HepG2 (cell line): ENCODE results near the gene KCNB1. TPM values are rescaled to one million over a fixed set of nuclear protein-coding genes. Genes with fewer than 3 reads are reported as not detected.

Experiments
- ASH2L ChIP-seq: fragments of 300-600, 200-600 bp; sonication (generic); IDR thresholded peaks from 2 replicates; pipeline ENCODE4 v1.7.0; 2017; ENCODE audit warnings: low read depth, mild to moderate bottlenecking, moderate library complexity, mixed read lengths, low read length; ENCODE audit not compliant: insufficient read length
- HMGA1 ChIP-seq: sonication (generic); formaldehyde crosslinking; conservative IDR thresholded peaks from 2 replicates; pipeline ENCODE4 v1.4.0; 2020; ENCODE audit warnings: missing genetic modification reagents
- KLF12 ChIP-seq: sonication (generic); formaldehyde crosslinking; IDR thresholded peaks from 2 replicates; pipeline ENCODE4 v1.4.0; 2020; ENCODE audit warnings: missing genetic modification reagents, borderline replicate concordance
- KMT2B ChIP-seq: IDR thresholded peaks from 2 replicates; pipeline ENCODE4 v1.6.1; 2016; ENCODE audit warnings: missing genetic modification reagents, missing compliant biosample characterization
- MXD4 ChIP-seq: IDR thresholded peaks from 2 replicates; pipeline ENCODE4 v1.6.1; 2016; ENCODE audit warnings: mild to moderate bottlenecking, missing biosample characterization, missing genetic modification reagents
- MZF1 ChIP-seq: sonication (generic); formaldehyde crosslinking; IDR thresholded peaks from 2 replicates; pipeline ENCODE4 v1.8.1; 2023; ENCODE audit warnings: mild to moderate bottlenecking, missing genetic modification reagents, borderline replicate concordance
- NFATC3 ChIP-seq: sonication (generic); formaldehyde crosslinking; IDR thresholded peaks from 2 replicates; pipeline ENCODE4 v1.5.1; 2020; ENCODE audit warnings: mild to moderate bottlenecking, missing genetic modification reagents
- NR2F6 ChIP-seq, 2 experiments: IDR thresholded peaks; 2 replicates each; pipeline ENCODE4 v1.6.1; 2016; ENCODE audit warnings: antibody characterized with exemption in 1 of 2, mild to moderate bottlenecking in 1 of 2
- PCBP1 ChIP-seq: fragments of 200-400 bp; formaldehyde crosslinking; IDR thresholded peaks from 2 replicates; pipeline ENCODE4 v1.6.1; 2017; ENCODE audit warnings: mild to moderate bottlenecking, low read depth, low read length, borderline replicate concordance
- SALL2 ChIP-seq: sonication (generic); formaldehyde crosslinking; IDR thresholded peaks from 2 replicates; pipeline ENCODE4 v1.8.1; 2023; ENCODE audit warnings: mild to moderate bottlenecking, missing genetic modification reagents, inconsistent platforms
- SP1 ChIP-seq, 2 experiments: fragments of 450-650 bp in 1 of 2; sonication (generic) in 1 of 2; formaldehyde crosslinking in 1 of 2; IDR thresholded peaks; 2 replicates each; pipeline versions ENCODE4 v1.4.0 to v1.6.1; 2016 to 2020; ENCODE audit warnings: missing genetic modification reagents in 1 of 2
- TP53 ChIP-seq: sonication (generic); formaldehyde crosslinking; conservative IDR thresholded peaks from 2 replicates; pipeline ENCODE4 v1.4.0; 2020; ENCODE audit warnings: missing genetic modification reagents
- ZBTB25 ChIP-seq: IDR thresholded peaks from 2 replicates; pipeline ENCODE4 v1.6.1; 2018; ENCODE audit warnings: missing genetic modification reagents
- ZNF232 ChIP-seq: sonication (generic); formaldehyde crosslinking; IDR thresholded peaks from 2 replicates; pipeline ENCODE4 v1.4.0; 2020; ENCODE audit warnings: missing genetic modification reagents, borderline replicate concordance
- ZNF510 ChIP-seq: sonication (generic); formaldehyde crosslinking; IDR thresholded peaks from 2 replicates; pipeline ENCODE4 v1.4.0; 2020; ENCODE audit warnings: low read depth, mild to moderate bottlenecking, missing genetic modification reagents
- ZNF615 ChIP-seq: sonication (generic); formaldehyde crosslinking; IDR thresholded peaks from 2 replicates; pipeline ENCODE4 v1.5.0; 2020; ENCODE audit warnings: mild to moderate bottlenecking, missing genetic modification reagents, borderline replicate concordance
- ZNF784 ChIP-seq: sonication (generic); formaldehyde crosslinking; IDR thresholded peaks from 2 replicates; pipeline ENCODE4 v1.5.1; 2020; ENCODE audit warnings: missing genetic modification reagents, mild to moderate bottlenecking, borderline replicate concordance
- polyA plus RNA-seq, 8 experiments: library from polyadenylated mRNA; depleted of rRNA in 3 of 8; stranded (reverse) in 7 of 8; unstranded in 1 of 8; fragments of >200 nt; fragmentation: Illumina TruSeq in 4 of 8; extraction: Trizol in 4 of 8; gene quantifications; 2 replicates each; pipeline versions ENCODE4 v1.2.1 to v1.2.3, GENCODE V29; 2011 to 2016; ENCODE audit warnings: low read depth in 4 of 8, missing spikeins in 1 of 8, mixed read lengths in 1 of 8; ENCODE audit not compliant: insufficient read depth in 1 of 8
- total RNA-seq, 5 experiments: library from RNA; depleted of rRNA; stranded (reverse); fragments of >200 nt; fragmentation: Illumina TruSeq; extraction: Trizol; gene quantifications; 2 replicates each; pipeline ENCODE4 v1.2.3, GENCODE V29; 2016; ENCODE audit warnings: low read depth in 1 of 5
- TF ChIP-seq, protein P1 (sequence below), 2 experiments: sonication (generic) in 1 of 2; formaldehyde crosslinking in 1 of 2; IDR thresholded peaks; 2 replicates each; pipeline versions ENCODE4 v1.4.0 to v1.6.1; 2016 to 2020; ENCODE audit warnings: borderline replicate concordance in 1 of 2, low read depth in 1 of 2, mild to moderate bottlenecking in 1 of 2, missing genetic modification reagents in 1 of 2
- TF ChIP-seq, protein P2 (sequence below): IDR thresholded peaks from 2 replicates; pipeline ENCODE4 v1.6.1; 2016; ENCODE audit warnings: missing compliant biosample characterization, missing genetic modification reagents, borderline replicate concordance

The KCNB1 gene
- total and polyA plus RNA-seq, 2 of the 13 experiments (the other 11 are each of a cell fraction or from before 2014, with no cell fraction given), result 0.02 TPM; not detected in 1

DNA sequence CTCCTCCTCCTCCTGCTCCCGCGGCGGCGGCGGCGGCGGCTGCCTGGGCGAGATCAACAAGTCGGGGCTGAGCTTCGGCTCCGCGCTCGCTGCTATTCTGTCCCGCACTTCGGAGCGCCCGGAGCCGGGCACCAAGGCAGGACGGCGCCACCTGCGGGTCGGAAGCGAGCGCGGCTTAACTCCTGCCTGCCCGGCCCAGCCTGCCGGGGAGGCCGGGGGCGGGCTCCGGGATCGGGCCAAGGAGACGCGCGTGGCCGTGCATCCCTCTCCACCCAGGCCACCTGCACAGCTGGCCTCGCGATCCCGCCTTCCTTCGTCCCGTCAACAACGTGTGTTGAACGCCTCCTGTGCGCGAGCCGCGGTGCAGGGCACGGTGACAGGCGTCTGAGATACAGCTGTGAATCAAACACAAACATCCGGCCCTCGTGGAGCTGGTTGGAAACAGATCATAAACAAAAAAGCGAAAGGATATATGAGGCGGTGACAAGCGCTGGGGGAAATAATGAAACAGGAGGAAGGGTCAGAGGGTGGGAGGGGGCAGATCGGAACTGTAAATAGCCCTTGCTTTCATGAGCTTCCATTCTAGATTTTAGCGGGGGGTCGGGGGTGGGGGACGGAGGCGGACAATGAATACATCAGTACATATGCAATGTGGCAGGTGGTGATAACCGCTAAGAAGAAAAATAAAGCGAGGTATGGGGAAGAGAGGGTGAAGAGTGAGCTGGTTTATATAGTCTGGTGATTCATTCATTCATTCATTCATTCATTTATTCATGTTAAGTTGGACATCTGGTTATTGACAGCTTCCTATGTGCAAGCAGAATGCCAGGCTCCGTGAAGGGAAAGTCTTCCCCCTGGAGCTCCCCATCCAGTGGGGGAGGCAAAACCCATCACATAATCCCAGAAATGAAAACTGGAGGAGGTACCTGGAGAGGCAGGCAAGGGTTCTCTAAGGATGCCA, 2.0 kb upstream of the KCNB1 start (continued):
- TF ChIP-seq ZNF232 (CRISPR knock-in tag) (no peak), ASH2L (no peak), SALL2 (CRISPR knock-in tag) (peak; percentile 85; the same call in 1 of the 2 replicates), ZNF784 (CRISPR knock-in tag) (peak; percentile 56; the same call in 1 of the 2 replicates), NR2F6 (IDR thresholded peaks at IDR 0.05) (no peak), NR2F6 (CRISPR knock-in tag; IDR thresholded peaks at IDR 0.05) (peak; percentile 31; the same call in 1 of the 2 replicates), SP1 (IDR thresholded peaks at IDR 0.05) (no peak), SP1 (CRISPR knock-in tag; IDR thresholded peaks at IDR 0.05) (peak; percentile 50), MZF1 (CRISPR knock-in tag) (no peak), ZNF510 (CRISPR knock-in tag) (no peak), HMGA1 (no peak), KMT2B (CRISPR knock-in tag) (peak; percentile 27; the same call in 1 of the 2 replicates), NFATC3 (CRISPR knock-in tag) (0 out of 2 replicates have a peak, but pooled peaks have one; percentile 71), ZNF615 (CRISPR knock-in tag) (no peak), MXD4 (CRISPR knock-in tag) (peak; percentile 55; the same call in 1 of the 2 replicates), KLF12 (CRISPR knock-in tag) (no peak), ZBTB25 (peak; percentile 47; the same call in 1 of the 2 replicates), PCBP1 (no peak), TP53 (no peak)
- TF ChIP-seq, protein P1, sequence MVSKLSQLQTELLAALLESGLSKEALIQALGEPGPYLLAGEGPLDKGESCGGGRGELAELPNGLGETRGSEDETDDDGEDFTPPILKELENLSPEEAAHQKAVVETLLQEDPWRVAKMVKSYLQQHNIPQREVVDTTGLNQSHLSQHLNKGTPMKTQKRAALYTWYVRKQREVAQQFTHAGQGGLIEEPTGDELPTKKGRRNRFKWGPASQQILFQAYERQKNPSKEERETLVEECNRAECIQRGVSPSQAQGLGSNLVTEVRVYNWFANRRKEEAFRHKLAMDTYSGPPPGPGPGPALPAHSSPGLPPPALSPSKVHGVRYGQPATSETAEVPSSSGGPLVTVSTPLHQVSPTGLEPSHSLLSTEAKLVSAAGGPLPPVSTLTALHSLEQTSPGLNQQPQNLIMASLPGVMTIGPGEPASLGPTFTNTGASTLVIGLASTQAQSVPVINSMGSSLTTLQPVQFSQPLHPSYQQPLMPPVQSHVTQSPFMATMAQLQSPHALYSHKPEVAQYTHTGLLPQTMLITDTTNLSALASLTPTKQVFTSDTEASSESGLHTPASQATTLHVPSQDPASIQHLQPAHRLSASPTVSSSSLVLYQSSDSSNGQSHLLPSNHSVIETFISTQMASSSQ (IDR thresholded peaks at IDR 0.05; ENCODE audit: low read depth), result no peak
- TF ChIP-seq, protein P1 (CRISPR knock-in tag; IDR thresholded peaks at IDR 0.05; ENCODE audit: borderline replicate concordance), result peak; percentile 56
- TF ChIP-seq, protein P2, sequence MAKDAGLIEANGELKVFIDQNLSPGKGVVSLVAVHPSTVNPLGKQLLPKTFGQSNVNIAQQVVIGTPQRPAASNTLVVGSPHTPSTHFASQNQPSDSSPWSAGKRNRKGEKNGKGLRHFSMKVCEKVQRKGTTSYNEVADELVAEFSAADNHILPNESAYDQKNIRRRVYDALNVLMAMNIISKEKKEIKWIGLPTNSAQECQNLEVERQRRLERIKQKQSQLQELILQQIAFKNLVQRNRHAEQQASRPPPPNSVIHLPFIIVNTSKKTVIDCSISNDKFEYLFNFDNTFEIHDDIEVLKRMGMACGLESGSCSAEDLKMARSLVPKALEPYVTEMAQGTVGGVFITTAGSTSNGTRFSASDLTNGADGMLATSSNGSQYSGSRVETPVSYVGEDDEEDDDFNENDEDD (CRISPR knock-in tag), result peak; percentile 60; the same call in 1 of the 2 replicates
